ENCODE data around the gene ICAM1.
"Not testable (repeated sequence)": the region's sequence is repeated elsewhere in the genome, so short reads cannot be mapped to it uniquely, and the experiment has no call there.

The ICAM1 gene

DNA sequence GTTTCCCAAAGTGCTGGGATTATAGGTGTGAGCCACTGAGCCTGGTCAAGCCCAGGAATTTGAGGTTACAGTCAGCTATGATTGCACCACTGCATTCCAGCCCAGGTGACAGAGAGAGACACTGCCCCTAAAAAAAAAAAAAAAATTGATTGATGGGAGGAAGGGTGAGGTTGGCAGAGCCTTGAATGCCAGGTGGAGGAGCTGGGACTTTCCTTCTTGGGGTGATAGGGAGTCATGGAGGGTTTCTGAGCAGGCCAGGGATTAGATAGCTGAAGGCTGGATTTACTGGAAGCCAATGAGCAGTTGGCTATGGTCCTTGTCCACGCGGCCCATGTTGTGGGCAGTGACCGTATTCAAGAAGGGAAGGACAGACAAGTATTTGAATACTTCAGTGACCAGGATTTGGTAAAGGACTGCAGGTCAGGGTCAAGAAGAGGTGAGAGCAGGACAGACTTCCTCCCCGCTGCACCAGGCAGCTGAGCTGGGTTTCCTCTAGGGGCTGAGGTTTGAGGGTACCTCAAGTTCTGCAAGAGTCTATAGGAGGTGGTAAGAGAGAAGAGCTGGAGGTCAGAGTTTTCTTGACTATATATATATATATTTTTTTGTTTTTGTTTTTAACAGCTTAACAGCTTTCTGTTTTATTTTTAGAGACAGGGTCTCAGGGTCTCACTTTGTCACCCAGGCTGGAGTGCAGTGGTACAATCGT, 9.0 kb downstream of the ICAM1 start:
- TF ChIP-seq POLR2AphosphoS5 (IDR thresholded peaks at IDR 0.05; ENCODE audit: low read depth, low read length) (peak; percentile 56), POLR2A (IDR thresholded peaks at IDR 0.05; ENCODE audit: low read depth, low read length) (no peak; the same call in 1 of the 2 replicates), TAF1 (IDR thresholded peaks at IDR 0.05; ENCODE audit: borderline replicate concordance, low read depth, low read length) (no peak)
- DNase-seq (ENCODE audit: insufficient read length), result no peak
- FAIRE-seq, result no peak

DNA sequence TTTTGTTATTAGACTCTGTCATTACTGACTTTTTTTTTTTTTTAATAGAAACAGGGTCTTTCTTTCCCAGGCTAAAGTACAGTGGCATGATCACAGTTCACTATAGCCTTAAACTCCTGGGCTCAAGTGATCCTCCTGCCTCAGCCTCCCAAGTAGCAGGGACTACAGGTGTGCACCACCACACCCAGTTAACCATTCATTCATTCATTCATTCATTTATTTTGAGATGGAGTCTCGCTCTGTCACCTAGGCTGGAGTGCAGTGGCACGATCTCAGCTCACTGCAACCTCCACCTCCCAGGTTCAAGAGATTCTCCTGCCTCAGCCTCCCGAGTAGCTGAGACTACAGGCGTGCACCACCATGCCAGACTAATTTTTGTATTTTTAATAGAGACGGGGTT, 11.1 kb downstream of the ICAM1 start:
- FAIRE-seq; DNase-seq (ENCODE audit: insufficient read length): not testable (repeated sequence)

DNA sequence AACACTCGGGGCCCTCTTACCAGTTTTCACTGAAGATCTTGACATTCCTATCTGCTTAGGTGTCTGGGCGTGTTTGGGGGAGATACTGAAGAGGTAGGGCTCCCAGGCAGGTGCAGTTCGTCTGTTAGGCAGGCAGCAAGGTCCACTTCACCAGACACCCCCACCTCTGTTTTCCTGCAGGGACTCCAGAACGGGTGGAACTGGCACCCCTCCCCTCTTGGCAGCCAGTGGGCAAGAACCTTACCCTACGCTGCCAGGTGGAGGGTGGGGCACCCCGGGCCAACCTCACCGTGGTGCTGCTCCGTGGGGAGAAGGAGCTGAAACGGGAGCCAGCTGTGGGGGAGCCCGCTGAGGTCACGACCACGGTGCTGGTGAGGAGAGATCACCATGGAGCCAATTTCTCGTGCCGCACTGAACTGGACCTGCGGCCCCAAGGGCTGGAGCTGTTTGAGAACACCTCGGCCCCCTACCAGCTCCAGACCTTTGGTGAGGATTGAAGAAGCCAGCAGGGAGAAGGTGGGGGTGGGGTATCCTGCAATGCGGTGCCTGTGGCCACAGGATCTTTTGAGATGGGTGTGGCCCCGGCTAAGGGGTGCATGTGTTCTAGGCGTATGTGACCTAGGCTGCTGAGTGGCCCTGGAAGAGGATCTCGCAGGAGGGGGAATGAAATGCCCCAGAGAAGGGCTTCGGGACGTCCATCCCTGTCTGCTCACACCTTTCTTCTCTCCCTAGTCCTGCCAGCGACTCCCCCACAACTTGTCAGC, 12.6 kb downstream of the ICAM1 start:
- DNase-seq (ENCODE audit: insufficient read length) (no peak), FAIRE-seq (no peak)
- TF ChIP-seq POLR2AphosphoS5 (IDR thresholded peaks at IDR 0.05; ENCODE audit: low read depth, low read length), result no peak; the same call in 1 of the 2 replicates
- no peak for TF ChIP-seq POLR2A (IDR thresholded peaks at IDR 0.05; ENCODE audit: low read depth, low read length)
- no peak for TF ChIP-seq TAF1 (IDR thresholded peaks at IDR 0.05; ENCODE audit: borderline replicate concordance, low read depth, low read length)

DNA sequence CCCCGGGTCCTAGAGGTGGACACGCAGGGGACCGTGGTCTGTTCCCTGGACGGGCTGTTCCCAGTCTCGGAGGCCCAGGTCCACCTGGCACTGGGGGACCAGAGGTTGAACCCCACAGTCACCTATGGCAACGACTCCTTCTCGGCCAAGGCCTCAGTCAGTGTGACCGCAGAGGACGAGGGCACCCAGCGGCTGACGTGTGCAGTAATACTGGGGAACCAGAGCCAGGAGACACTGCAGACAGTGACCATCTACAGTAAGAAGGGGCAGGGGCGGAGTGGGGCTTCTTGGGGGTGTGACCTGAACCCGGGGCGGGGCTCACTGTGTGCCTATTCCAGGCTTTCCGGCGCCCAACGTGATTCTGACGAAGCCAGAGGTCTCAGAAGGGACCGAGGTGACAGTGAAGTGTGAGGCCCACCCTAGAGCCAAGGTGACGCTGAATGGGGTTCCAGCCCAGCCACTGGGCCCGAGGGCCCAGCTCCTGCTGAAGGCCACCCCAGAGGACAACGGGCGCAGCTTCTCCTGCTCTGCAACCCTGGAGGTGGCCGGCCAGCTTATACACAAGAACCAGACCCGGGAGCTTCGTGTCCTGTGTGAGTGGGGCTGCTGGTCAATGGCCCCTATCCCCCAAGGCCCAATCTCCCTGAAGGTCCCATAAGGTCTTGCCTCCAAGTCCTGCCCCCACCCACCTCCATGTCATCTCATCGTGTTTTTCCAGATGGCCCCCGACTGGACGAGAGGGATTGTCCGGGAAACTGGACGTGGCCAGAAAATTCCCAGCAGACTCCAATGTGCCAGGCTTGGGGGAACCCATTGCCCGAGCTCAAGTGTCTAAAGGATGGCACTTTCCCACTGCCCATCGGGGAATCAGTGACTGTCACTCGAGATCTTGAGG, 13.4 kb downstream of the ICAM1 start:
- FAIRE-seq (no peak), DNase-seq (ENCODE audit: insufficient read length) (no peak)
- TF ChIP-seq TAF1 (IDR thresholded peaks at IDR 0.05; ENCODE audit: borderline replicate concordance, low read depth, low read length) (no peak), POLR2AphosphoS5 (IDR thresholded peaks at IDR 0.05; ENCODE audit: low read depth, low read length) (no peak), POLR2A (IDR thresholded peaks at IDR 0.05; ENCODE audit: low read depth, low read length) (no peak)

DNA sequence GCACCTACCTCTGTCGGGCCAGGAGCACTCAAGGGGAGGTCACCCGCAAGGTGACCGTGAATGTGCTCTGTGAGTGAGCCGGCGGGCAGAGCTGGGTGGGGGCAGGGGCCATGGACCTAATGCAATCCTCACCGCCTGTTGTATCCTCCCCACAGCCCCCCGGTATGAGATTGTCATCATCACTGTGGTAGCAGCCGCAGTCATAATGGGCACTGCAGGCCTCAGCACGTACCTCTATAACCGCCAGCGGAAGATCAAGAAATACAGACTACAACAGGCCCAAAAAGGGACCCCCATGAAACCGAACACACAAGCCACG, 14.0 kb downstream of the ICAM1 start:
- TF ChIP-seq POLR2AphosphoS5 (IDR thresholded peaks at IDR 0.05; ENCODE audit: low read depth, low read length) (no peak), TAF1 (IDR thresholded peaks at IDR 0.05; ENCODE audit: borderline replicate concordance, low read depth, low read length) (no peak), POLR2A (IDR thresholded peaks at IDR 0.05; ENCODE audit: low read depth, low read length) (no peak)
- FAIRE-seq, result no peak
- no peak for DNase-seq (ENCODE audit: insufficient read length)

DNA sequence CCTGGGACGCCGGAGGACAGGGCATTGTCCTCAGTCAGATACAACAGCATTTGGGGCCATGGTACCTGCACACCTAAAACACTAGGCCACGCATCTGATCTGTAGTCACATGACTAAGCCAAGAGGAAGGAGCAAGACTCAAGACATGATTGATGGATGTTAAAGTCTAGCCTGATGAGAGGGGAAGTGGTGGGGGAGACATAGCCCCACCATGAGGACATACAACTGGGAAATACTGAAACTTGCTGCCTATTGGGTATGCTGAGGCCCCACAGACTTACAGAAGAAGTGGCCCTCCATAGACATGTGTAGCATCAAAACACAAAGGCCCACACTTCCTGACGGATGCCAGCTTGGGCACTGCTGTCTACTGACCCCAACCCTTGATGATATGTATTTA, 14.5 kb downstream of the ICAM1 start:
- no peak for TF ChIP-seq TAF1 (IDR thresholded peaks at IDR 0.05; ENCODE audit: borderline replicate concordance, low read depth, low read length)
- peak; percentile 42; the same call in 1 of the 2 replicates for TF ChIP-seq POLR2AphosphoS5 (IDR thresholded peaks at IDR 0.05; ENCODE audit: low read depth, low read length)
- DNase-seq (ENCODE audit: insufficient read length) (no peak), FAIRE-seq (no peak)

DNA sequence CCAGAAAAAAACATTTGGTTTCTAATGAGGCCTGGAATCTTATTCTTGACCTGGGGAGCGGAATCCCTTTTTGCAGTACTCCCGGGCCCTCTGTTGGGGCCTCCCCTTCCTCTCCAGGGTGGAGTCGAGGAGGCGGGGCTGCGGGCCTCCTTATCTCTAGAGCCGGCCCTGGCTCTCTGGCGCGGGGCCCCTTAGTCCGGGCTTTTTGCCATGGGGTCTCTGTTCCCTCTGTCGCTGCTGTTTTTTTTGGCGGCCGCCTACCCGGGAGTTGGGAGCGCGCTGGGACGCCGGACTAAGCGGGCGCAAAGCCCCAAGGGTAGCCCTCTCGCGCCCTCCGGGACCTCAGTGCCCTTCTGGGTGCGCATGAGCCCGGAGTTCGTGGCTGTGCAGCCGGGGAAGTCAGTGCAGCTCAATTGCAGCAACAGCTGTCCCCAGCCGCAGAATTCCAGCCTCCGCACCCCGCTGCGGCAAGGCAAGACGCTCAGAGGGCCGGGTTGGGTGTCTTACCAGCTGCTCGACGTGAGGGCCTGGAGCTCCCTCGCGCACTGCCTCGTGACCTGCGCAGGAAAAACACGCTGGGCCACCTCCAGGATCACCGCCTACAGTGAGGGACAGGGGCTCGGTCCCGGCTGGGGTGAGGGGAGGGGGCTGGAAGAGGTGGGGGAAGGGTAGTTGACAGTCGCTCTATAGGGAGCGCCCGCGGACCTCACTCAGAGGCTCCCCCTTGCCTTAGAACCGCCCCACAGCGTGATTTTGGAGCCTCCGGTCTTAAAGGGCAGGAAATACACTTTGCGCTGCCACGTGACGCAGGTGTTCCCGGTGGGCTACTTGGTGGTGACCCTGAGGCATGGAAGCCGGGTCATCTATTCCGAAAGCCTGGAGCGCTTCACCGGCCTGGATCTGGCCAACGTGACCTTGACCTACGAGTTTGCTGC, 16.1 kb downstream of the ICAM1 start, which contains the start of gene ICAM4:
Gene ICAM4, plus strand, starts transcription at position 153 of the 935 bp plus-strand sequence. Its CDS starts 58 bp downstream, at position 211.
- TF ChIP-seq POLR2A (IDR thresholded peaks at IDR 0.05; ENCODE audit: low read depth, low read length) (no peak), TAF1 (IDR thresholded peaks at IDR 0.05; ENCODE audit: borderline replicate concordance, low read depth, low read length) (no peak), POLR2AphosphoS5 (IDR thresholded peaks at IDR 0.05; ENCODE audit: low read depth, low read length) (peak; percentile 47; the same call in 1 of the 2 replicates)
- no peak for DNase-seq (ENCODE audit: insufficient read length)
- peak; percentile 21 for FAIRE-seq

DNA sequence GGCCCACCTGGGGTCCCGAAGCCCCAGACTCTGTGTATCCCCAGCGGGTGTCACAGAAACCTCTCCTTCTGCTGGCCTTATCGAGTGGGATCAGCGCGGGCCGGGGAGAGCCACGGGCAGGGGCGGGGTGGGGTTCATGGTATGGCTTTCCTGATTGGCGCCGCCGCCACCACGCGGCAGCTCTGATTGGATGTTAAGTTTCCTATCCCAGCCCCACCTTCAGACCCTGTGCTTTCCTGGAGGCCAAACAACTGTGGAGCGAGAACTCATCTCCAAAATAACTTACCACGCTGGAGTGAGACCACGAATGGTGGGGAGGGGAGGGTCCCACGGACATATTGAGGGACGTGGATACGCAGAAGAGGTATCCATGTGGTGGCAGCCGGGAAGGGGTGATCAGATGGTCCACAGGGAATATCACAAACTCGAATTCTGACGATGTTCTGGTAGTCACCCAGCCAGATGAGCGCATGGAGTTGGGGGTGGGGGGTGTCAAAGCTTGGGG, 17.8 kb downstream of the ICAM1 start:
- no peak for DNase-seq (ENCODE audit: insufficient read length)
- TF ChIP-seq POLR2AphosphoS5 (IDR thresholded peaks at IDR 0.05; ENCODE audit: low read depth, low read length) (no peak), TAF1 (IDR thresholded peaks at IDR 0.05; ENCODE audit: borderline replicate concordance, low read depth, low read length) (no peak), POLR2A (IDR thresholded peaks at IDR 0.05; ENCODE audit: low read depth, low read length) (no peak)
- peak; percentile 89 for FAIRE-seq

DNA sequence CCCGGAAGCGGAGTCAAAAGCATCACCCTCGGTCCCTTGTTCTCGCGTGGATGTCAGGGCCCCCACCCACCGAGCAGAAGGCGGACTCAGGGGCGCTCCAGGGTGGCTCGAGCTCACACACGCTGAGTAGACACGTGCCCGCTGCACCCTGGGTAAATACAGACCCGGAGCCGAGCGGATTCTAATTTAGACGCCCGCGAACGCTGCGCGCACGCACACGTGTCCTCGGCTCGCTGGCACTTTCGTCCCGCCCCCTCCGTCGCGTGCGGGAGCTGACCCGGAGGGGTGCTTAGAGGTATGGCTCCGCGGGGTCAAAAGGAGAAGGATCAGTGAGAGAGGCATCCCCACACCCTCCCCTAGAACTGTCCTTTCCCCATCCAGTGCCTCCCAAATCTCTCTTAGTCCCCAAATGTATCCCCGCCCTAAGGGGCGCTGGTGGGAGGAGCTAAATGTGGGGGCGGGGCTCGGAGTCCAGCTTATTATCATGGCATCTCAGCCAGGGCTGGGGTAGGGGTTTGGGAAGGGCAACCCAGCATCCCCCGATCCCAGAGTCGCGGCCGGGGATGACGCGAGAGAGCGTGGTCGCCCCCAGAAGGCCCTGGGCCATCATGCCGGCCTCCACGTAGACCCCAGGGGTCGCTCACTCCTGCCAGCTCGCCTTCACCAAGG, 18.4 kb downstream of the ICAM1 start:
- TF ChIP-seq POLR2AphosphoS5 (IDR thresholded peaks at IDR 0.05; ENCODE audit: low read depth, low read length), result no peak
- TF ChIP-seq TAF1 (IDR thresholded peaks at IDR 0.05; ENCODE audit: borderline replicate concordance, low read depth, low read length), result no peak
- no peak for TF ChIP-seq POLR2A (IDR thresholded peaks at IDR 0.05; ENCODE audit: low read depth, low read length)
- DNase-seq (ENCODE audit: insufficient read length), result no peak
- FAIRE-seq, result peak; percentile 78

DNA sequence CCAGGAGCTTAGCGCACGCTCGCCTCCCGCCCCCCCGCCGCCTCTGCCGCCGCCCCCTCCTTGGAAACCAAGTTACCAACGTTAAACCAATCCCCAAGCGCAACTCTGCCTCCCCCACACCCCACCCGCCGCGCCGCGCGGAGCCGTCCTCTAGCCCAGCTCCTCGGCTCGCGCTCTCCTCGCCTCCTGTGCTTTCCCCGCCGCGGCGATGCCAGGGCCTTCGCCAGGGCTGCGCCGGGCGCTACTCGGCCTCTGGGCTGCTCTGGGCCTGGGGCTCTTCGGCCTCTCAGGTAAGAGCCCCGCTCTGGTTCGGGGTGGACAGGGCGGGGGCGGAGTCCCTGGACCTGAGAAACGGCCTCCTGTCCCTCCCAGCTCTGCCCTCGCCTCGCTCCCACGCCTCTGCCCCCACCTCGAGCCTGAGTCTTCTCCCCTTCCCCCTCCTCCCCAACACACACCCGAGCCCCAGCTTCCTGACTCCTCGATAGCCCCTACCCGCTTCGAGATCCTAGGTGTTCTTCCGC, 19.0 kb downstream of the ICAM1 start, which contains the start of gene ICAM5:
Gene ICAM5, plus strand, starts transcription at position 117 of the 521 bp plus-strand sequence. Its CDS starts 92 bp downstream, at position 209.
- DNase-seq (ENCODE audit: insufficient read length) (no peak), FAIRE-seq (no peak)
- TF ChIP-seq POLR2AphosphoS5 (IDR thresholded peaks at IDR 0.05; ENCODE audit: low read depth, low read length), result no peak
- no peak for TF ChIP-seq TAF1 (IDR thresholded peaks at IDR 0.05; ENCODE audit: borderline replicate concordance, low read depth, low read length)
- TF ChIP-seq POLR2A (IDR thresholded peaks at IDR 0.05; ENCODE audit: low read depth, low read length), result no peak
